HFFc6 (cell line): ENCODE data around the gene PDCD6IP. TPM values are rescaled to one million over a fixed set of nuclear protein-coding genes. Genes with fewer than 3 reads are reported as not detected.

Experiments used
- DNase-seq: peaks from one replicate; pipeline ENCODE4 v3.0.0-alpha.2; 2018
- H3K27ac Mint-ChIP-seq: 2 replicates; pipeline ENCODE4 v1.8.0; 2020; ENCODE audit warnings: mild to moderate bottlenecking, mixed read lengths
- H3K27me3 Mint-ChIP-seq: 2 replicates; pipeline ENCODE4 v1.8.0; 2021; ENCODE audit warnings: mild to moderate bottlenecking, moderate library complexity, mixed read lengths; ENCODE audit not compliant: insufficient read depth
- H3K36me3 Mint-ChIP-seq: 2 replicates; pipeline ENCODE4 v1.8.0; 2021; ENCODE audit warnings: low read depth, mixed read lengths
- H3K4me1 Mint-ChIP-seq: 2 replicates; pipeline ENCODE4 v1.8.0; 2020; ENCODE audit warnings: low read depth, mixed read lengths
- H3K4me3 Mint-ChIP-seq: 2 replicates; pipeline ENCODE4 v1.8.0; 2020; ENCODE audit warnings: mild to moderate bottlenecking, moderate library complexity, mixed read lengths
- H3K9me3 Mint-ChIP-seq: 2 replicates; pipeline ENCODE4 v1.8.0; 2020; ENCODE audit warnings: mild to moderate bottlenecking, mixed read lengths
- CTCF ChIP-seq: fragments of 200-600 bp; sonication (generic); IDR thresholded peaks from 2 replicates; pipeline ENCODE4 v1.5.0; 2021; ENCODE audit warnings: antibody characterized with exemption, mild to moderate bottlenecking
- total RNA-seq, 6 experiments: library from RNA; stranded (reverse); fragmentation: NEBNext Ultra II Directional; extraction: Animal tissue kit (Norgen Biotek cat#: 25700); gene quantifications; 2 replicates in 1 of 6; 3 replicates in 5 of 6; pipeline ENCODE4 v1.2.3, GENCODE V29; 2021

The PDCD6IP gene
- total RNA-seq, 6 experiments from 2014 or later, result 229 to 251 (median 239) TPM

- H3K27me3 Mint-ChIP-seq, result no peaks in the 10 kb centered on the region
- no peaks in the 10 kb centered on the region for H3K36me3 Mint-ChIP-seq
- DNase-seq, result no peak
- peaks cover 7% of the 10 kb centered on the region for H3K4me1 Mint-ChIP-seq
- no peaks in the 10 kb centered on the region for H3K9me3 Mint-ChIP-seq
- H3K27ac Mint-ChIP-seq, result no peak overlapping the region
- H3K4me3 Mint-ChIP-seq, result no peak overlapping the region
- no peak for TF ChIP-seq CTCF
Observed at GRCh38 chr3:33869977-33870376, 71.5 kb downstream of the PDCD6IP start.

GRCh38 chr3:33874815-33875214, 76.4 kb downstream of the PDCD6IP start:
- Mint-ChIP-seq H3K27ac (no peak overlapping the region), H3K4me3 (no peak overlapping the region), H3K4me1 (no peaks in the 10 kb centered on the region), H3K36me3 (no peaks in the 10 kb centered on the region), H3K27me3 (no peaks in the 10 kb centered on the region; the same call in 1 of the 2 replicates), H3K9me3 (no peaks in the 10 kb centered on the region)
- no peak for TF ChIP-seq CTCF
- no peak for DNase-seq

- Mint-ChIP-seq H3K27ac (no peak overlapping the region), H3K27me3 (peaks cover 1% of the 10 kb centered on the region; the same call in 1 of the 2 replicates), H3K36me3 (no peaks in the 10 kb centered on the region), H3K4me3 (no peak overlapping the region), H3K4me1 (no peaks in the 10 kb centered on the region), H3K9me3 (no peaks in the 10 kb centered on the region)
- DNase-seq, result no peak
- TF ChIP-seq CTCF, result no peak
Observed at GRCh38 chr3:33875680-33876079, 77.2 kb downstream of the PDCD6IP start.

GRCh38 chr3:33877187-33877586, 78.8 kb downstream of the PDCD6IP start:
- DNase-seq, result no peak
- Mint-ChIP-seq H3K4me3 (no peak overlapping the region), H3K27me3 (peaks cover 1% of the 10 kb centered on the region; the same call in 1 of the 2 replicates), H3K4me1 (no peaks in the 10 kb centered on the region), H3K9me3 (no peaks in the 10 kb centered on the region), H3K27ac (no peak overlapping the region), H3K36me3 (no peaks in the 10 kb centered on the region)
- no peak for TF ChIP-seq CTCF

GRCh38 chr3:33879540-33879939, 81.1 kb downstream of the PDCD6IP start:
- no peaks in the 10 kb centered on the region for H3K36me3 Mint-ChIP-seq
- H3K27me3 Mint-ChIP-seq, result peaks cover 1% of the 10 kb centered on the region; the same call in 1 of the 2 replicates
- no peak for TF ChIP-seq CTCF
- peaks cover 9% of the 10 kb centered on the region for H3K4me1 Mint-ChIP-seq
- no peak overlapping the region for H3K4me3 Mint-ChIP-seq
- no peak for DNase-seq
- H3K27ac Mint-ChIP-seq, result no peak overlapping the region
- H3K9me3 Mint-ChIP-seq, result no peaks in the 10 kb centered on the region
